Osteoblast (primary cell): ENCODE results near the gene SNX32. TPM values are rescaled to one million over a fixed set of nuclear protein-coding genes. Genes with fewer than 3 reads are reported as not detected.

Experiments used
- DNase-seq: peaks from one replicate; pipeline ENCODE4 v3.0.0; 2011; ENCODE audit warnings: low spot score, mixed read lengths; ENCODE audit not compliant: insufficient read length; ENCODE audit errors: missing footprints
- H2AFZ ChIP-seq: 2 replicates; pipeline ENCODE4 v1.6.0; 2011; ENCODE audit warnings: mild to moderate bottlenecking, low read length
- H3K27ac ChIP-seq: 2 replicates; pipeline ENCODE4 v1.5.1; 2011; ENCODE audit warnings: mild to moderate bottlenecking, low read depth, low read length, moderate library complexity
- H3K27me3 ChIP-seq: 2 replicates; pipeline ENCODE4 v1.6.0; 2012; ENCODE audit warnings: mild to moderate bottlenecking, control low read depth, inconsistent platforms, low read length, moderate library complexity; ENCODE audit not compliant: insufficient read depth
- H3K36me3 ChIP-seq: 2 replicates; pipeline ENCODE4 v1.5.1; 2011; ENCODE audit warnings: mild to moderate bottlenecking, low read length, control low read depth, moderate library complexity; ENCODE audit not compliant: insufficient read depth
- H3K4me1 ChIP-seq: 2 replicates; pipeline ENCODE4 v1.5.1; 2011; ENCODE audit warnings: mild to moderate bottlenecking, low read length, control low read depth, moderate library complexity; ENCODE audit not compliant: insufficient read depth
- H3K4me2 ChIP-seq: 2 replicates; pipeline ENCODE4 v1.6.0; 2011; ENCODE audit warnings: mild to moderate bottlenecking, low read length; ENCODE audit not compliant: insufficient read depth
- H3K4me3 ChIP-seq: fragments of 200-600 bp; sonication (generic); 3 replicates; pipeline ENCODE4 v1.5.1; 2012; ENCODE audit warnings: mild to moderate bottlenecking, low read length, inconsistent platforms; ENCODE audit not compliant: insufficient read depth
- H3K79me2 ChIP-seq: 2 replicates; pipeline ENCODE4 v1.6.0; 2012; ENCODE audit warnings: mild to moderate bottlenecking, low read length, control low read depth, inconsistent platforms; ENCODE audit not compliant: insufficient read depth
- H3K9me3 ChIP-seq: 2 replicates; pipeline ENCODE4 v1.5.1; 2011; ENCODE audit warnings: low read depth, low read length, control low read depth
- H4K20me1 ChIP-seq: 2 replicates; pipeline ENCODE4 v1.6.0; 2012; ENCODE audit warnings: mild to moderate bottlenecking, low read length, control low read depth; ENCODE audit not compliant: insufficient read depth
- CTCF ChIP-seq: IDR thresholded peaks from 2 replicates; pipeline ENCODE4 v1.5.1; 2011; ENCODE audit warnings: mild to moderate bottlenecking, low read depth, low read length, moderate library complexity; ENCODE audit errors: extremely low read depth
- total RNA-seq: library from RNA; depleted of rRNA; stranded (reverse); fragments of >200 nt; gene quantifications from 2 replicates; pipeline ENCODE4 v1.2.3, GENCODE V29; 2012

The SNX32 gene
- total RNA-seq, 1 donor = 1.1 TPM

- peaks cover 58% of the 10 kb centered on the region for H3K36me3 ChIP-seq
- H3K79me2 ChIP-seq = peaks cover 86% of the 10 kb centered on the region
- H3K9me3 ChIP-seq = no peaks in the 10 kb centered on the region
- peak overlapping the region; percentile 95 for H3K4me3 ChIP-seq
- H3K27ac ChIP-seq = peak overlapping the region; percentile 86
- no peaks in the 10 kb centered on the region for H3K27me3 ChIP-seq
- no peak for TF ChIP-seq CTCF
- peaks cover 53% of the 10 kb centered on the region for H4K20me1 ChIP-seq
- H3K4me1 ChIP-seq = peaks cover 74% of the 10 kb centered on the region
- peak overlapping the region; percentile 81 for H3K4me2 ChIP-seq
- DNase-seq = peak; percentile 87
- no peak overlapping the region for H2AFZ ChIP-seq
Measured at GRCh38 chr11:65896034-65896999, 62.6 kb downstream of the SNX32 start.

GRCh38 chr11:65897020-65897471 lies 63.3 kb downstream of the SNX32 start:
- Histone ChIP-seq H3K4me2 (peak overlapping the region; percentile 81), H3K4me1 (peaks cover 71% of the 10 kb centered on the region), H3K79me2 (peaks cover 80% of the 10 kb centered on the region), H3K27ac (peak overlapping the region; percentile 86), H3K36me3 (peaks cover 53% of the 10 kb centered on the region), H3K9me3 (no peaks in the 10 kb centered on the region), H2AFZ (no peak overlapping the region), H4K20me1 (peaks cover 46% of the 10 kb centered on the region), H3K4me3 (peak overlapping the region; percentile 95), H3K27me3 (no peaks in the 10 kb centered on the region)
- TF ChIP-seq CTCF = no peak
- peak; percentile 69 for DNase-seq

- Histone ChIP-seq H3K4me2 (peak overlapping the region; percentile 81), H4K20me1 (peaks cover 30% of the 10 kb centered on the region), H3K4me3 (peak overlapping the region; percentile 95), H3K36me3 (peaks cover 37% of the 10 kb centered on the region), H2AFZ (no peak overlapping the region), H3K79me2 (peaks cover 66% of the 10 kb centered on the region), H3K27me3 (no peaks in the 10 kb centered on the region), H3K27ac (peak overlapping the region; percentile 95), H3K9me3 (no peaks in the 10 kb centered on the region), H3K4me1 (peaks cover 71% of the 10 kb centered on the region)
- no peak for DNase-seq
- no peak for TF ChIP-seq CTCF
Measured at GRCh38 chr11:65898656-65899355, 65.0 kb downstream of the SNX32 start.
